GM19025 (cell line): ENCODE measurements around the gene SLC35G6.

ENCODE experiments used
- ATAC-seq: cut with Tn5 transposase; IDR thresholded peaks from one replicate; pipeline ENCODE4 v1.9.1; 2021; ENCODE audit warnings: mild to moderate bottlenecking, low read depth, moderate library complexity; ENCODE audit not compliant: unreplicated experiment

The SLC35G6 gene

GRCh38 chr17:7499161-7499560, 17.9 kb downstream of the SLC35G6 start:
- no peak for ATAC-seq

GRCh38 chr17:7501729-7502128, 20.5 kb downstream of the SLC35G6 start:
- ATAC-seq, result no peak

- no peak for ATAC-seq
Measured at GRCh38 chr17:7502171-7502847, 21.1 kb downstream of the SLC35G6 start.

GRCh38 chr17:7502987-7503386, 21.7 kb downstream of the SLC35G6 start:
- ATAC-seq, result no peak

GRCh38 chr17:7503521-7503920, 22.3 kb downstream of the SLC35G6 start:
- no peak for ATAC-seq

- ATAC-seq, result no peak
Measured at GRCh38 chr17:7508145-7508544, 26.9 kb downstream of the SLC35G6 start.

GRCh38 chr17:7508846-7509245, 27.6 kb downstream of the SLC35G6 start:
- ATAC-seq, result no peak

- no peak for ATAC-seq
Measured at GRCh38 chr17:7509937-7510336, 28.7 kb downstream of the SLC35G6 start.

GRCh38 chr17:7511108-7511507, 29.9 kb downstream of the SLC35G6 start:
- no peak for ATAC-seq

GRCh38 chr17:7512105-7512504, 30.9 kb downstream of the SLC35G6 start:
- no peak for ATAC-seq

GRCh38 chr17:7512824-7513540, 31.7 kb downstream of the SLC35G6 start:
- no peak for ATAC-seq

- ATAC-seq, result no peak
Measured at GRCh38 chr17:7513850-7514419, 32.7 kb downstream of the SLC35G6 start.

- ATAC-seq, result no peak
Measured at GRCh38 chr17:7515911-7516610, 34.8 kb downstream of the SLC35G6 start.

GRCh38 chr17:7523033-7523432, 41.8 kb downstream of the SLC35G6 start:
- ATAC-seq, result no peak

- ATAC-seq, result no peak
Measured at GRCh38 chr17:7528842-7529241, 47.6 kb downstream of the SLC35G6 start.

GRCh38 chr17:7530023-7530900, 49.0 kb downstream of the SLC35G6 start:
- no peak for ATAC-seq
